Trophoblast cell (in vitro differentiated cells and primary cell): ENCODE results near the gene TBC1D12.

Experiments
- DNase-seq, 2 donors: peaks; one replicate each; pipeline ENCODE4 v3.0.0-alpha.2; 2016
- H2AFZ ChIP-seq: 2 replicates; pipeline ENCODE4 v1.6.1; 2013; ENCODE audit warnings: low read length, moderate library complexity, mild to moderate bottlenecking; ENCODE audit not compliant: insufficient read depth, poor library complexity
- H2AK5ac ChIP-seq: 2 replicates; pipeline ENCODE4 v1.6.1; 2013; ENCODE audit warnings: mild to moderate bottlenecking, low read length
- H2BK120ac ChIP-seq: 2 replicates; pipeline ENCODE4 v1.6.1; 2013; ENCODE audit warnings: low read length, mild to moderate bottlenecking, moderate library complexity; ENCODE audit not compliant: insufficient read depth, poor library complexity
- H2BK12ac ChIP-seq: 2 replicates; pipeline ENCODE4 v1.6.1; 2013; ENCODE audit warnings: mild to moderate bottlenecking, low read length, moderate library complexity
- H2BK5ac ChIP-seq: 2 replicates; pipeline ENCODE4 v1.6.1; 2013; ENCODE audit warnings: low read length, low read depth, moderate library complexity, mild to moderate bottlenecking; ENCODE audit not compliant: poor library complexity
- H3K14ac ChIP-seq: 2 replicates; pipeline ENCODE4 v1.6.1; 2013; ENCODE audit warnings: mild to moderate bottlenecking, low read length
- H3K18ac ChIP-seq: 2 replicates; pipeline ENCODE4 v1.6.1; 2013; ENCODE audit warnings: mild to moderate bottlenecking, low read length
- H3K23ac ChIP-seq: 2 replicates; pipeline ENCODE4 v1.6.1; 2013; ENCODE audit warnings: low read length
- H3K27ac ChIP-seq: 2 replicates; pipeline ENCODE4 v1.5.1; 2013; ENCODE audit warnings: low read depth, mild to moderate bottlenecking, inconsistent platforms, low read length, moderate library complexity
- H3K27me3 ChIP-seq: 2 replicates; pipeline ENCODE4 v1.6.1; 2013; ENCODE audit warnings: inconsistent platforms, mild to moderate bottlenecking, low read length, moderate library complexity; ENCODE audit not compliant: insufficient read depth
- H3K36me3 ChIP-seq, 2 experiments: 1 replicate in 1 of 2; 2 replicates in 1 of 2; pipeline ENCODE4 v1.6.1; 2013; ENCODE audit warnings: low read length in 2 of 2, mild to moderate bottlenecking in 2 of 2, moderate library complexity in 1 of 2; ENCODE audit not compliant: insufficient read depth in 2 of 2, control insufficient read depth in 1 of 2
- H3K4ac ChIP-seq: 2 replicates; pipeline ENCODE4 v1.6.1; 2013; ENCODE audit warnings: low read depth, mild to moderate bottlenecking, low read length, moderate library complexity
- H3K4me1 ChIP-seq, 2 experiments: 1 replicate in 1 of 2; 2 replicates in 1 of 2; pipeline ENCODE4 v1.6.1; 2013; ENCODE audit warnings: low read length in 2 of 2, mild to moderate bottlenecking in 2 of 2, moderate library complexity in 1 of 2; ENCODE audit not compliant: insufficient read depth in 2 of 2, control insufficient read depth in 1 of 2
- H3K4me2 ChIP-seq: 2 replicates; pipeline ENCODE4 v1.6.1; 2013; ENCODE audit warnings: inconsistent platforms, mild to moderate bottlenecking, low read length, moderate library complexity
- H3K4me3 ChIP-seq: 2 replicates; pipeline ENCODE4 v1.5.1; 2013; ENCODE audit warnings: mild to moderate bottlenecking, low read depth, low read length, inconsistent platforms
- H3K79me1 ChIP-seq: one replicate; pipeline ENCODE4 v1.6.1; 2013; ENCODE audit warnings: low read length
- H3K79me2 ChIP-seq: 2 replicates; pipeline ENCODE4 v1.6.1; 2013; ENCODE audit warnings: low read length, mild to moderate bottlenecking; ENCODE audit not compliant: control insufficient read depth, insufficient read depth, poor library complexity
- H3K9ac ChIP-seq: 2 replicates; pipeline ENCODE4 v1.6.1; 2013; ENCODE audit warnings: mild to moderate bottlenecking, low read length
- H3K9me3 ChIP-seq: 2 replicates; pipeline ENCODE4 v1.6.1; 2013; ENCODE audit warnings: low read depth, mild to moderate bottlenecking, control low read depth, inconsistent platforms, low read length; ENCODE audit not compliant: insufficient read depth
- H4K12ac ChIP-seq: 2 replicates; pipeline ENCODE4 v1.6.1; 2013; ENCODE audit warnings: low read depth, mild to moderate bottlenecking, low read length, moderate library complexity
- H4K8ac ChIP-seq: 2 replicates; pipeline ENCODE4 v1.6.1; 2013; ENCODE audit warnings: low read depth, mild to moderate bottlenecking, low read length, moderate library complexity
- H4K91ac ChIP-seq: one replicate; pipeline ENCODE4 v1.6.1; 2013; ENCODE audit warnings: low read depth, mild to moderate bottlenecking, low read length, moderate library complexity
- WGBS: extraction: QIAGEN DNeasy Blood & Tissue Kit; methylation state at CpG from one replicate; pipeline ENCODE4 v1.1.7; 2013; ENCODE audit warnings: missing lambda C conversion rate; ENCODE audit not compliant: insufficient read length, insufficient coverage; ENCODE audit errors: extremely low coverage; 5-methylcytosine and 5-hydroxymethylcytosine counted together

TBC1D12 gene

GRCh38 chr10:94358480-94358879, 43.9 kb upstream of the TBC1D12 start:
- Histone ChIP-seq H3K79me1 (no peaks in the 10 kb centered on the region), H3K4me3 (no peak overlapping the region), H3K4ac (no peak overlapping the region), H3K14ac (no peak overlapping the region), H3K9ac (no peak overlapping the region), H2AK5ac (no peak overlapping the region), H3K79me2 (peaks cover 1% of the 10 kb centered on the region), H3K4me2 (peak overlapping the region; percentile 16), H4K8ac (no peak overlapping the region), H2BK5ac (no peak overlapping the region), H3K18ac (no peak overlapping the region), H2BK120ac (no peak overlapping the region), H3K27ac (no peak overlapping the region), H3K9me3 (no peaks in the 10 kb centered on the region), H2BK12ac (no peak overlapping the region), H3K36me3 (peaks cover 0 to 2% of the 10 kb centered on the region in 2 experiments), H4K91ac (no peak overlapping the region), H3K23ac (no peak overlapping the region), H2AFZ (no peak overlapping the region), H4K12ac (no peak overlapping the region), H3K4me1 (peaks cover 2 to 6% of the 10 kb centered on the region in 2 experiments), H3K27me3 (no peaks in the 10 kb centered on the region)
- DNase-seq, result no peak
- WGBS, result no CpG with 5 or more reads among the region's 2 CpGs

GRCh38 chr10:94361171-94361794, 41.1 kb upstream of the TBC1D12 start:
- Histone ChIP-seq H3K27ac (no peak overlapping the region), H2AFZ (no peak overlapping the region), H2BK5ac (no peak overlapping the region), H3K27me3 (no peaks in the 10 kb centered on the region), H3K18ac (no peak overlapping the region), H3K36me3 (no peaks in the 10 kb centered on the region), H3K79me1 (no peaks in the 10 kb centered on the region), H4K91ac (no peak overlapping the region), H3K9me3 (no peaks in the 10 kb centered on the region), H3K23ac (no peak overlapping the region), H4K8ac (no peak overlapping the region), H3K4me1 (peaks cover 2 to 6% of the 10 kb centered on the region in 2 experiments), H3K9ac (no peak overlapping the region), H3K4me2 (no peak overlapping the region), H3K4ac (no peak overlapping the region), H2AK5ac (no peak overlapping the region), H3K4me3 (no peak overlapping the region), H2BK120ac (no peak overlapping the region), H3K79me2 (peaks cover 1% of the 10 kb centered on the region), H3K14ac (no peak overlapping the region), H4K12ac (no peak overlapping the region), H2BK12ac (no peak overlapping the region)
- WGBS, result no CpG with 5 or more reads among the region's 4 CpGs
- DNase-seq, result no peak

GRCh38 chr10:94362360-94363250, 39.7 kb upstream of the TBC1D12 start, which contains the start of gene NOC3L:
Gene NOC3L (minus strand): TSS chr10:94362939. CDS start chr10:94362838, 101 bp downstream.
- Histone ChIP-seq H3K27me3 (no peaks in the 10 kb centered on the region), H2BK5ac (peak within 1 kb of the TSS; percentile 57), H2BK12ac (no peak within 1 kb of the TSS), H3K36me3 (no peaks in the 10 kb centered on the region), H3K79me2 (peaks cover 1% of the 10 kb centered on the region), H4K8ac (peak within 1 kb of the TSS; percentile 97), H3K4me2 (peak within 1 kb of the TSS; percentile 71), H3K23ac (no peak within 1 kb of the TSS), H3K14ac (peak within 1 kb of the TSS; percentile 73), H3K9me3 (no peaks in the 10 kb centered on the region), H2AK5ac (no peak within 1 kb of the TSS), H3K4me3 (peak within 1 kb of the TSS; percentile 81), H3K27ac (no peak within 1 kb of the TSS), H4K91ac (peak within 1 kb of the TSS; percentile 70), H2AFZ (peak within 1 kb of the TSS; percentile 90), H2BK120ac (peak within 1 kb of the TSS; percentile 72), H3K4me1 (peaks cover 2 to 6% of the 10 kb centered on the region in 2 experiments), H3K9ac (peak within 1 kb of the TSS; percentile 79), H3K4ac (peak within 1 kb of the TSS; percentile 67), H3K18ac (peak within 1 kb of the TSS; percentile 87), H3K79me1 (no peaks in the 10 kb centered on the region), H4K12ac (peak within 1 kb of the TSS; percentile 83)
- no CpG with 5 or more reads among the region's 55 CpGs for WGBS
- peak; percentile 97 to 98 for DNase-seq

- H4K8ac ChIP-seq, result peak overlapping the region; percentile 97
- H3K27me3 ChIP-seq, result no peaks in the 10 kb centered on the region
- no peak overlapping the region for H3K4me3 ChIP-seq
- no peak for DNase-seq
- H3K79me1 ChIP-seq, result no peaks in the 10 kb centered on the region
- no peak overlapping the region for H3K27ac ChIP-seq
- no peak overlapping the region for H2BK12ac ChIP-seq
- no peak overlapping the region for H3K14ac ChIP-seq
- H3K36me3 ChIP-seq, result no peaks in the 10 kb centered on the region
- no peak overlapping the region for H3K18ac ChIP-seq
- H3K79me2 ChIP-seq, result peaks cover 1% of the 10 kb centered on the region
- H2BK5ac ChIP-seq, result no peak overlapping the region
- H3K4me1 ChIP-seq, result peaks cover 2 to 4% of the 10 kb centered on the region in 2 experiments
- H3K9me3 ChIP-seq, result no peaks in the 10 kb centered on the region
- no peak overlapping the region for H2BK120ac ChIP-seq
- H3K4ac ChIP-seq, result no peak overlapping the region
- peak overlapping the region; percentile 71 for H3K4me2 ChIP-seq
- WGBS, result no CpG with 5 or more reads among the region's 8 CpGs
- H3K9ac ChIP-seq, result no peak overlapping the region
- H4K91ac ChIP-seq, result peak overlapping the region; percentile 34
- no peak overlapping the region for H2AK5ac ChIP-seq
- H2AFZ ChIP-seq, result peak overlapping the region; percentile 90
- no peak overlapping the region for H4K12ac ChIP-seq
- no peak overlapping the region for H3K23ac ChIP-seq
Observed at GRCh38 chr10:94363251-94363565, 39.1 kb upstream of the TBC1D12 start.
